Endothelial cell of umbilical vein (primary cell): Measurements from ENCODE around the gene TMEFF2. TPM values are rescaled to one million over a fixed set of nuclear protein-coding genes. Genes with fewer than 3 reads are reported as not detected.

Experiments used
- BruUV-seq: library from RNA; stranded (reverse); fragments of 400-500 nt; replicated peaks from 2 replicates; lab custom pipeline; 2021; lab: Mats Ljungman, UMichigan
- CTCF ChIA-PET: fragments of 300-600, 350-600 bp; sonication (Branson Sonifier 250); formaldehyde crosslinking; loops from one replicate; lab custom pipeline; 2021; ENCODE audit warnings: antibody characterized with exemption, inconsistent platforms; lab: Charles Lee
- POLR2A ChIA-PET: fragments of 300-600, 350-600 bp; sonication (Branson Sonifier 250); formaldehyde crosslinking; loops from one replicate; lab custom pipeline; 2021; ENCODE audit warnings: antibody characterized with exemption, inconsistent platforms; lab: Charles Lee
- DNase-seq: peaks from one replicate; pipeline ENCODE4 v3.0.0-alpha.2; 2011; ENCODE audit warnings: low read depth, low spot score
- FAIRE-seq: peaks from 2 replicates; lab custom pipeline; 2011; peaks lifted over from hg19 to GRCh38; lab: Jason Lieb, UNC
- H2AFZ ChIP-seq: 2 replicates; pipeline ENCODE4 v1.6.0; 2012; ENCODE audit warnings: low read depth, low read length, control low read depth, inconsistent platforms
- H3K27ac ChIP-seq: 2 replicates; pipeline ENCODE4 v1.5.1; 2011; ENCODE audit warnings: low read depth, mild to moderate bottlenecking, control low read depth, low read length, moderate library complexity; ENCODE audit not compliant: insufficient read depth
- H3K27me3 ChIP-seq, 2 experiments: 2 replicates each; pipeline versions ENCODE4 v1.6.0 to v1.6.1; 2011; ENCODE audit warnings: low read length in 2 of 2, mixed read lengths in 1 of 2; ENCODE audit not compliant: control insufficient read depth in 2 of 2, insufficient read depth in 2 of 2
- H3K36me3 ChIP-seq, 2 experiments: 2 replicates in 1 of 2; 3 replicates in 1 of 2; pipeline ENCODE4 v1.5.1; 2011; ENCODE audit warnings: low read length in 2 of 2, mild to moderate bottlenecking in 1 of 2, moderate library complexity in 1 of 2; ENCODE audit not compliant: control insufficient read depth in 2 of 2, insufficient read depth in 2 of 2; ENCODE audit errors: extremely low read depth in 1 of 2
- H3K4me1 ChIP-seq: 3 replicates; pipeline ENCODE4 v1.5.1; 2011; ENCODE audit warnings: mild to moderate bottlenecking, low read length; ENCODE audit not compliant: control insufficient read depth, insufficient read depth; ENCODE audit errors: extremely low read depth
- H3K4me2 ChIP-seq: 2 replicates; pipeline ENCODE4 v1.6.1; 2011; ENCODE audit warnings: low read length, control low read depth, mixed read lengths; ENCODE audit not compliant: insufficient read depth
- H3K4me3 ChIP-seq, 3 experiments: fragments of 200-600 bp in 1 of 3; sonication (generic), shearing (Covaris generic) in 1 of 3; replicated peaks in 1 of 3; 2 replicates each; pipeline ENCODE4 v1.5.1; 2011 to 2016; ENCODE audit warnings: control low read depth in 3 of 3, low read length in 3 of 3, mild to moderate bottlenecking in 2 of 3, inconsistent platforms in 1 of 3, low read depth in 1 of 3, moderate library complexity in 1 of 3; ENCODE audit not compliant: insufficient read depth in 1 of 3
- H3K79me2 ChIP-seq: 2 replicates; pipeline ENCODE4 v1.6.0; 2012; ENCODE audit warnings: low read length, inconsistent platforms; ENCODE audit not compliant: control insufficient read depth, insufficient read depth
- H3K9ac ChIP-seq: replicated peaks from 2 replicates; pipeline ENCODE3; 2011; ENCODE audit warnings: low read length, control low read depth; ENCODE audit not compliant: insufficient read depth; ENCODE audit errors: extremely low read depth
- H3K9me1 ChIP-seq: replicated peaks from 3 replicates; pipeline ENCODE4 v1.6.0; 2011; ENCODE audit warnings: mild to moderate bottlenecking, low read length; ENCODE audit not compliant: control insufficient read depth, insufficient read depth; ENCODE audit errors: extremely low read depth
- H3K9me3 ChIP-seq: replicated peaks from 2 replicates; pipeline ENCODE4 v1.5.1; 2012; ENCODE audit warnings: low read length, inconsistent platforms; ENCODE audit not compliant: control insufficient read depth, insufficient read depth
- H4K20me1 ChIP-seq: replicated peaks from 2 replicates; pipeline ENCODE3; 2011; ENCODE audit warnings: mild to moderate bottlenecking, low read length; ENCODE audit not compliant: control insufficient read depth, insufficient read depth; ENCODE audit errors: extremely low read depth
- EZH2 ChIP-seq: IDR thresholded peaks from 2 replicates; pipeline ENCODE4 v1.6.1; 2012; ENCODE audit warnings: borderline replicate concordance, low read depth, mild to moderate bottlenecking, moderate library complexity, low read length, inconsistent platforms; ENCODE audit not compliant: severe bottlenecking
- FOS ChIP-seq: IDR thresholded peaks from 2 replicates; pipeline ENCODE4 v1.6.1; 2011; ENCODE audit warnings: mild to moderate bottlenecking, low read length, moderate library complexity, borderline replicate concordance; ENCODE audit not compliant: insufficient read depth
- GATA2 ChIP-seq: IDR thresholded peaks from 2 replicates; pipeline ENCODE4 v1.7.0; 2011; ENCODE audit warnings: low read depth, mild to moderate bottlenecking, moderate library complexity, mixed read lengths, low read length; ENCODE audit not compliant: insufficient read length, insufficient read depth
- JUN ChIP-seq: IDR thresholded peaks from 2 replicates; pipeline ENCODE4 v1.6.1; 2011; ENCODE audit warnings: borderline replicate concordance, low read depth; ENCODE audit not compliant: insufficient read length, insufficient read depth
- MAX ChIP-seq: IDR thresholded peaks from 2 replicates; pipeline ENCODE4 v1.6.1; 2011; ENCODE audit not compliant: insufficient read depth, insufficient read length
- POLR2AphosphoS5 ChIP-seq: IDR thresholded peaks from 2 replicates; pipeline ENCODE4 v1.6.1; 2012; ENCODE audit warnings: low read depth, mild to moderate bottlenecking, control low read depth, low read length, moderate library complexity; ENCODE audit not compliant: insufficient read depth
- dilution Hi-C: fragments of 300-500 bp; cut with MboI; formaldehyde crosslinking; loops from one replicate; pipeline ENCODE4 v1.15.0; 2019; ENCODE audit warnings: low sequenced_read_pairs; ENCODE audit not compliant: extremely low pct_ligation_motif_present
- intact Hi-C: fragments of 100-400 bp; cut with micrococcal nuclease; formaldehyde crosslinking; loops from one replicate; pipeline ENCODE4 v1.10.0; 2022
- polyA plus RNA-seq, 4 experiments: library from polyadenylated mRNA; depleted of rRNA in 3 of 4; stranded (reverse) in 3 of 4; unstranded in 1 of 4; fragments of >200 nt; gene quantifications; 2 replicates each; pipeline versions ENCODE4 v1.2.1 to v1.2.3, GENCODE V29; 2011 to 2012; ENCODE audit warnings: missing spikeins in 1 of 4
- total RNA-seq: library from RNA; stranded (reverse); gene quantifications from 2 replicates; pipeline ENCODE4 v1.2.3, GENCODE V29; 2021

Gene TMEFF2
- total and polyA plus RNA-seq, 2 donors (not counting 3 experiments of a cell fraction or from before 2014, with no cell fraction given): 0.18 to 0.20 TPM

DNA sequence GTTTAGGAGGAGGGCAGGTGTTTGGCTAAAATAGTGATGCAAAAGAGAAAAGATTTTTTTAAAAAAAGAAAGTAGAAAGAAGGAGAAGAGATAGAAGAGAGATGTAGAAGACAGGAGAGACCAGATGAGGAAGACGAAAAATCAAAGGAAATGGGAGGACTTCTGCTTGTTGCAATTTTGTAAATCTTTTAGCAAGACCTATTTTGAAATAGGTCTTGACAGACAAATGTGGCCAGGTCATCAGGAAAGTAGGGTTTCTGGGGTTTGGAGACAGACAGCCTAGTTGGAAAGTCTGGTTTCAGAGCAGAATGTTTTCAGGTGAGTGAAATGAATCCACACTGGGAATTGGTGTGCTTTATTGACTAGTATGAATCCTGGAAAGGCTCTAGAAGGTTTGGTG is 243.4 kb downstream of the TMEFF2 start:
- H3K79me2 ChIP-seq: no peaks in the 10 kb centered on the region
- H3K9ac ChIP-seq: no peak overlapping the region
- H4K20me1 ChIP-seq: no peaks in the 10 kb centered on the region
- FAIRE-seq (no peak), DNase-seq (no peak)
- intact Hi-C loops: no loop called here
- no peak overlapping the region for H3K27ac ChIP-seq
- no peaks in the 10 kb centered on the region for H3K27me3 ChIP-seq
- no peak for TF ChIP-seq EZH2
- no peak for TF ChIP-seq POLR2AphosphoS5
- H3K4me2 ChIP-seq: no peak overlapping the region
- ChIA-PET POLR2A (no interaction called here), CTCF (interaction anchor here (1.2 kb wide), 1 partner anchor 211 kb away, joined by 5 read pairs; no protein-coding TSS in a partner anchor)
- H3K36me3 ChIP-seq: no peaks in the 10 kb centered on the region
- no TSS peak for BruUV-seq
- H2AFZ ChIP-seq: no peak overlapping the region
- peaks cover 6% of the 10 kb centered on the region for H3K4me1 ChIP-seq
- H3K9me1 ChIP-seq: no peaks in the 10 kb centered on the region
- H3K4me3 ChIP-seq: no peak overlapping the region
- H3K9me3 ChIP-seq: no peaks in the 10 kb centered on the region
- dilution Hi-C loops: no loop called here

DNA sequence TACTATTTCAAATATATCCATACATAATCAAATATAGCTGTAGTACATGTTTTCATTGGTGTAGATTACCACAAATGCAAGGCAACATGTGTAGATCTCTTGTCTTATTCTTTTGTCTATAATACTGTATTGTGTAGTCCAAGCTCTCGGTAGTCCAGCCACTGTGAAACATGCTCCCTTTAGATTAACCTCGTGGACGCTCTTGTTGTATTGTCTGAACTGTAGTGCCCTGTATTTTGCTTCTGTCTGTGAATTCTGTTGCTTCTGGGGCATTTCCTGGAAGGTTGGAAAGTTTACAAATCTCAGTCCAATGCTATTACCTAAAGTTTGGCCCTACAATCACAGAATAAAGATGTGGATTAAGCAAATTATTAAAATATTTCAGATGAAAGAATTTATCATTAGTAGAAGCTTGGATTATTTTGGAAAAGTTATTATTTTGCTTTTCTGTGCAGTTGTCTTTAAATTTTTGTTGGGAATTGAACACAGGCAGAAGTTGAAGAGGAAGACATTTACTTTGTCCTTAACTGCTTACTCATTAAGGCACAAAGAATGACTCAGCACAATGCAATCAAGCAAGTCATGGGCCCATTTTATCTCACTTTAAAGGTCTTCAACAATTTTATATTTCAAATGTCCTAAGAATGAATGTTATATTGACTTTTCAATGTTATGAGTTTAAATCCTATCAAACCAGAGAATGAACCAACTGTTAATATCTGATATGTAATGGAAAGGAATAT is 244.4 kb downstream of the TMEFF2 start:
- Histone ChIP-seq H3K4me2 (peak overlapping the region; percentile 49), H3K27ac (peak overlapping the region; percentile 70), H3K4me1 (peaks cover 6% of the 10 kb centered on the region), H4K20me1 (no peaks in the 10 kb centered on the region), H3K27me3 (no peaks in the 10 kb centered on the region), H3K9me1 (no peaks in the 10 kb centered on the region), H2AFZ (peak overlapping the region; percentile 96), H3K9me3 (no peaks in the 10 kb centered on the region), H3K9ac (peak overlapping the region; percentile 25), H3K4me3 (no peak overlapping the region), H3K36me3 (no peaks in the 10 kb centered on the region), H3K79me2 (no peaks in the 10 kb centered on the region)
- BruUV-seq: no TSS peak
- DNase-seq: peak; percentile 80
- TF ChIP-seq FOS (no peak), EZH2 (no peak), JUN (peak; percentile 31), MAX (no peak), GATA2 (no peak)
- POLR2A ChIA-PET: no interaction called here
- no peak for FAIRE-seq
- CTCF ChIA-PET: interaction anchor here (1.0 kb wide), 1 partner anchor 20 kb away, joined by 3 read pairs; no protein-coding TSS in a partner anchor
- dilution Hi-C loops (no loop called here), intact Hi-C loops (loop anchor here (1.0 kb wide), 1 partner anchor 21 kb away; no protein-coding TSS in a partner anchor)
